Subcutaneous adipose tissue (tissue), 4 donors: ENCODE results near the gene CKS2. TPM values are rescaled to one million over a fixed set of nuclear protein-coding genes. Genes with fewer than 3 reads are reported as not detected.

ENCODE experiments used
- CTCF ChIP-seq: fragments of 450-650 bp; IDR thresholded peaks from one replicate; pipeline ENCODE4 v1.5.1; 2016; ENCODE audit warnings: low read depth, mild to moderate bottlenecking, control low read depth, antibody characterized with exemption, moderate library complexity
- total RNA-seq, 4 donors: library from RNA; depleted of rRNA; stranded (reverse); fragments of >200 nt; gene quantifications; one replicate each; pipeline ENCODE4 v1.1.0, GENCODE V29; 2016

CKS2 gene
- total RNA-seq, 4 donors from 2014 or later = 2.3 to 31.8 (median 22.0) TPM

- no peak for TF ChIP-seq CTCF
Observed at GRCh38 chr9:89278997-89279739, 31.8 kb upstream of the CKS2 start.

DNA sequence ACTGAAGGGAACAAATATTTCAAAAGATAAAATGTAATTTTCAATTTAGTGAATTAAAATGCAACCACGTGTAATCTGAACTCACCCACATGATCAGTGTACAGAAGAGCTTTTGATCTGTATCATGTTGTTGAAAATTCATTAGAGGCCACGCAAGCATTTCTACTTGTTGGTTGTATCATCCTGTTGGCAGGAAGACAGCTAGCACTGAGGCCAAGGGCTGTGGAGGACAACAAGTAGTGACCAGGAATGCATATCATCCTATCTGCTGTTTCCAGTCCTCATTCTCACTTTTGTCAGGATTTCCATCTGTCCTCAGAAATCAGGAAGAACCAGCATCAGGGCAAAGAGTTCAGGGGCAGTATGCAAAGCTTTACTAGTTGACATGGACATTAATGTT is 29.9 kb upstream of the CKS2 start:
- no peak for TF ChIP-seq CTCF

- no peak for TF ChIP-seq CTCF
Observed at GRCh38 chr9:89284076-89284475, 26.9 kb upstream of the CKS2 start.

DNA sequence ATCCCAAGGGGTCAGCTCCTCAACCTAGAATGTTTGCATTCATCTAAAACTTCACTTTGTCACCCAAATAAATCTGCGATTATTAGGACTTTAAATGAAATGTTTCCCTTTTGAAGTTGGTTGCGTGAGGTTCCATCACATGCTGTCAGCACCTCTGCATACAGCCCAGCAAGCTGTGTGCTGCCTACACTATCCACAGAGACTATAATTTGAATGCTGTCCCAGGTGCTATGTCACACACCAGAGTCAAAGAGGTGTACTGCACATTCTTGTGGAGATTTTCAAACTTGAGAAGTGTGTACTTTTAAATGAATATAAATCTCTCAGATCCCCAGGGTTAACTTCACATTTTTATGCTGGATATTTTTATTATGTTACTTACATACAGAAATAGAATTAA is 19.3 kb upstream of the CKS2 start:
- no peak for TF ChIP-seq CTCF

GRCh38 chr9:89293014-89293413 is 18.0 kb upstream of the CKS2 start:
- no peak for TF ChIP-seq CTCF

DNA sequence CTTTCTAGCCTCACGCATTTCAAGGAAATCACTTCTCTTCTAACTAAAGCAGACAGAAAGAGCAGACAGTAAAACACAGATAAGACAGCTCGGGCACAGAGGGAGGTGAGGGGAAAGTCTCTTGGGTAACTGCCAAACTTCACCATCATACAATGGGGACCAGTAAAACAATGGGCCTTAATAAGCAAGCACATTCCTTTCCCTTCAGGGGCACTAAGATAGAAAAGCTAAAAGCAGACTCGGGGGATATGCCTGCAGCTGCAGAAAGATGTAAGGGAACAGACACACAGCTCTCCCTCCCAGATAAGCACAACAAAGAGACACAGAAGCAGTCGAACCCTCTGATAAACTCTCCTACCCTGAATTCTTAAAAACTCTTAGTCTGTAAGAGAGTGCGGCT is 15.6 kb upstream of the CKS2 start:
- no peak for TF ChIP-seq CTCF

DNA sequence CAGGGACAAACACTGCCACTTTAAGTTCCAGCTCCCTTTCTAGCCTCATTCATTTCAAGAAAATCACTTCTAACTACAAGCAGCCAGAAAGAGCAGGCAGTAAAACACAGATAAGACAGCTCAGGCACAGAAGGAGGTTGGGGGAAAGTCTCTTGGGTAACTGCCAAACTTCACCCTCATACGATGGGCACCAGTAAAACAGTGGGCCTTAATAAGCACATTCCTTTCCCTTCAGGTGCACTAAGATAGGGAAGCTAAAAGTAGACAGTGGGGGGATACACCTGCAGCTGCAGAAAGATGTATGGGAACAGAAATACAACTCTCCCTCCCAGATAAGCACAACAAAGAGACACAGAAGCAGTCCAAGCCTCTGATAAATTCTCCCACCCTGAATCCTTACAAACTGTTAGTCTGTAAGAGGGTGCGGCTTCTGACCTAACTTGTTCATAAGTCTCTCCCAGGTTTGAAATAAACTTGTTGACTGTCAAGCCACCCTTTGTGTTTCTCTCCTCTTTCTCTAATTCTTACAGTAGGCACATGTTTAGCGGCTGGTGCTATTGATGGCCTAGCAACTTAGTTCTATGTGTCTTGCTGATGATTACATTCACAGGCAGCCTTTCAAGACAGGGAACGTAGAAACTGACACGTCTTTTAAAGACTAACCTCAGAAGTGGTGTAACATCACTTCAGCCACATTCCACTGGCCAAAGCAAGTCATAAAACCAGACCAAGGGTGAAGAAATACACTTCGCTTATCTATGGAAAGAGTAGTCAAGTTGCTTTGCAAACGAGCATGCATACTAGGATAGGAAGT is 6.8 kb upstream of the CKS2 start:
- no peak for TF ChIP-seq CTCF
